Measurements from ENCODE around the gene COL27A1. TPM values are rescaled to one million over a fixed set of nuclear protein-coding genes. Genes with fewer than 3 reads are reported as not detected.

Gene COL27A1
- total and polyA plus RNA-seq, 9 of the 15 experiments (the other 6 are each of a cell fraction or from before 2014, with no cell fraction given) = 0.07 TPM; not detected in 8

DNA sequence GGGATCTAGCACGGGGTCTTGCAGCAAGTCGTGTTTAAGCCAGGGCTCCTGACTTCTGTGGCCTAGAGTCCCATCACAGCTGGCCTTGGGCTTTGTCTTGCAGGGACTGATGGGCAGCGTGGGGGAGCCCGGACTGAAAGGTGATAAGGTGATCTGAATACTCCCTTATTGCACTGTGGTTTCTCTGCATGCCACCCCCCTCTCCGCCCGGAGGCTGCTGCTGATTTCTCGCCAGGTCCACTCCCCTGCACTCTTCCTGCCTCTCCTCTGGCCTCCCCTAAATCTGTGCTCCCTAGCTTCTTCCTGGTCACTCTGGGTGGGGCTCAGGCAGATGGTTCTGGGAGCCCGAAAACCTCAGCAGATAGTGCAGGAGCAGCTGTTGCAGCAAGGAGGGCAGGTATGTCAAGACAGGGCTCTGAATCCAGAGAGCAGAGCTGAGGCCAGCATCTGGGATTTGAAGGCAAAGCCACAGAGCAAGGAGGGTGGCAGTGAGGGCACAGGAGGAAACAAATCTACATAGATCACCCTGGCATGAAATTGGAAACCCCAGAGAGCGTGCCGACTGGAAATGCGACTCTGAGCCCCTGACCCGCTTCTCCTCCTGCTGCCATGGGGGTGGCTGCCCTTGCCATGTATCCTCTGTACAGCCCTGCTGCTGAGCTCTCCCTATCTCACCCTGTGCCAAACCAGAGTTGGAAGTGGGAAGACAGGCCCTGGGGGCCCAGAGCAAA, 76.5 kb downstream of the COL27A1 start:
- Histone ChIP-seq H3K36me3 (ENCODE audit: control insufficient read depth, insufficient read depth, low read length) (no peaks in the 10 kb centered on the region), H3K79me2 (ENCODE audit: control insufficient read depth, insufficient read depth, low read length) (no peaks in the 10 kb centered on the region), H3K9me1 (ENCODE audit: control insufficient read depth, insufficient read depth, low read length) (no peaks in the 10 kb centered on the region), H3K27ac (ENCODE audit: extremely low read depth, low read depth, low read length) (no peak overlapping the region), H3K27me3 (ENCODE audit: control insufficient read depth in 2 of 2, insufficient read depth in 2 of 2, low read length in 2 of 2) (peaks cover 21 to 87% of the 10 kb centered on the region in 2 experiments), H4K20me1 (replicated peaks; ENCODE audit: control insufficient read depth, insufficient read depth, low read length) (peaks cover 9% of the 10 kb centered on the region; the same call in 1 of the 2 replicates), H3K4me3 (no peak overlapping the region), H3K4me2 (ENCODE audit: insufficient read depth, low read length) (no peak overlapping the region), H3K9me3 (replicated peaks; ENCODE audit: control insufficient read depth, insufficient read depth, low read depth, low read length) (no peaks in the 10 kb centered on the region), H3K4me1 (replicated peaks in 1 of 2; ENCODE audit: control insufficient read depth in 2 of 2, insufficient read depth in 2 of 2, low read length in 2 of 2) (0 out of 5 replicates have a peak, but pooled peaks cover 0 to 2% of the 10 kb centered on the region in 2 experiments), H3K9ac (ENCODE audit: insufficient read depth in 1 of 2, low read depth in 2 of 2, low read length in 2 of 2) (no peak overlapping the region), H2AFZ (ENCODE audit: low read depth, low read length) (no peak overlapping the region)
- intact Hi-C loops (cut with micrococcal nuclease) = no loop called here
- 2% methylated on average over 10 of the region's 12 CpGs for whole genome bisulfite sequencing (ENCODE audit: insufficient coverage, low coverage, missing lambda C conversion rate)
- in situ Hi-C loops (cut with MboI) = no loop called here
- ChIA-PET CTCF (ENCODE audit: low intra/inter-chr PET ratio) (no interaction called here), POLR2A (no interaction called here)
- ATAC-seq = no peak
- no peak for TF ChIP-seq PML (IDR thresholded peaks at IDR 0.05; ENCODE audit: low read length)
- TF ChIP-seq, protein P1, sequence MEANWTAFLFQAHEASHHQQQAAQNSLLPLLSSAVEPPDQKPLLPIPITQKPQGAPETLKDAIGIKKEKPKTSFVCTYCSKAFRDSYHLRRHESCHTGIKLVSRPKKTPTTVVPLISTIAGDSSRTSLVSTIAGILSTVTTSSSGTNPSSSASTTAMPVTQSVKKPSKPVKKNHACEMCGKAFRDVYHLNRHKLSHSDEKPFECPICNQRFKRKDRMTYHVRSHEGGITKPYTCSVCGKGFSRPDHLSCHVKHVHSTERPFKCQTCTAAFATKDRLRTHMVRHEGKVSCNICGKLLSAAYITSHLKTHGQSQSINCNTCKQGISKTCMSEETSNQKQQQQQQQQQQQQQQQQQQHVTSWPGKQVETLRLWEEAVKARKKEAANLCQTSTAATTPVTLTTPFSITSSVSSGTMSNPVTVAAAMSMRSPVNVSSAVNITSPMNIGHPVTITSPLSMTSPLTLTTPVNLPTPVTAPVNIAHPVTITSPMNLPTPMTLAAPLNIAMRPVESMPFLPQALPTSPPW (CRISPR knock-in tag; IDR thresholded peaks at IDR 0.05) = 0 out of 2 replicates have a peak, but pooled peaks have one; percentile 26
- BruUV-seq (replicated peaks) = no TSS peak
- no peak for DNase-seq (ENCODE audit: extremely low read depth in 1 of 4, low spot score in 3 of 4)
- no peak for FAIRE-seq

Measured in K562 (cell line).